Measurements from ENCODE around the gene ACOT13.
A peak's percentile ranks its signal among the peaks of the same experiment; 100 is the strongest.

Gene ACOT13

GRCh38 chr6:24734166-24734565 is 67.3 kb downstream of the ACOT13 start:
- TF ChIP-seq CEBPB (IDR thresholded peaks at IDR 0.05) (no peak), TCF12 (IDR thresholded peaks at IDR 0.05; ENCODE audit: low read depth) (no peak), TAF1 (IDR thresholded peaks at IDR 0.05; ENCODE audit: low read depth) (no peak), RAD21 (IDR thresholded peaks at IDR 0.05; ENCODE audit: low read depth) (no peak), EP300 (IDR thresholded peaks at IDR 0.05; ENCODE audit: borderline replicate concordance) (no peak), REST (IDR thresholded peaks at IDR 0.05; ENCODE audit: low read depth) (no peak), FOXM1 (IDR thresholded peaks at IDR 0.05; ENCODE audit: borderline replicate concordance, low read depth) (no peak), YY1 (IDR thresholded peaks at IDR 0.05; ENCODE audit: low read depth) (no peak), NFIC (IDR thresholded peaks at IDR 0.05) (no peak), EGR1 (IDR thresholded peaks at IDR 0.05) (no peak), USF1 (IDR thresholded peaks at IDR 0.05) (no peak), ZBTB7A (IDR thresholded peaks at IDR 0.05; ENCODE audit: low read depth) (no peak), MAX (IDR thresholded peaks at IDR 0.05) (no peak), CREB1 (IDR thresholded peaks at IDR 0.05; ENCODE audit: low read depth) (no peak), TEAD4 (IDR thresholded peaks at IDR 0.05) (no peak)

GRCh38 chr6:24738741-24739140 is 71.9 kb downstream of the ACOT13 start:
- TF ChIP-seq CEBPB (IDR thresholded peaks at IDR 0.05) (no peak), TCF12 (IDR thresholded peaks at IDR 0.05; ENCODE audit: low read depth) (no peak), TAF1 (IDR thresholded peaks at IDR 0.05; ENCODE audit: low read depth) (no peak), USF1 (IDR thresholded peaks at IDR 0.05) (no peak), MAX (IDR thresholded peaks at IDR 0.05) (no peak), NFIC (IDR thresholded peaks at IDR 0.05) (no peak), CREB1 (IDR thresholded peaks at IDR 0.05; ENCODE audit: low read depth) (no peak), ZBTB7A (IDR thresholded peaks at IDR 0.05; ENCODE audit: low read depth) (no peak), FOXM1 (IDR thresholded peaks at IDR 0.05; ENCODE audit: borderline replicate concordance, low read depth) (no peak), REST (IDR thresholded peaks at IDR 0.05; ENCODE audit: low read depth) (no peak), EGR1 (IDR thresholded peaks at IDR 0.05) (no peak)

- TF ChIP-seq ZBTB7A (IDR thresholded peaks at IDR 0.05; ENCODE audit: low read depth) (no peak), FOXM1 (IDR thresholded peaks at IDR 0.05; ENCODE audit: borderline replicate concordance, low read depth) (no peak)
Observed at GRCh38 chr6:24740861-24741260, 74.0 kb downstream of the ACOT13 start.

GRCh38 chr6:24742216-24742738 is 75.4 kb downstream of the ACOT13 start:
- TF ChIP-seq NFIC (IDR thresholded peaks at IDR 0.05) = no peak

GRCh38 chr6:24743265-24743943 is 76.5 kb downstream of the ACOT13 start:
- TF ChIP-seq CEBPB (IDR thresholded peaks at IDR 0.05) (no peak), YY1 (IDR thresholded peaks at IDR 0.05; ENCODE audit: low read depth) (peak; percentile 74)

GRCh38 chr6:24743944-24744335 is 77.1 kb downstream of the ACOT13 start:
- TF ChIP-seq CEBPB (IDR thresholded peaks at IDR 0.05) = no peak
- TF ChIP-seq NFIC (IDR thresholded peaks at IDR 0.05) = no peak
- TF ChIP-seq RAD21 (IDR thresholded peaks at IDR 0.05; ENCODE audit: low read depth) = no peak
- TF ChIP-seq EP300 (IDR thresholded peaks at IDR 0.05; ENCODE audit: borderline replicate concordance) = no peak
- TF ChIP-seq YY1 (IDR thresholded peaks at IDR 0.05; ENCODE audit: low read depth) = no peak
- TF ChIP-seq REST (IDR thresholded peaks at IDR 0.05; ENCODE audit: low read depth) = no peak
- no peak for TF ChIP-seq CREB1 (IDR thresholded peaks at IDR 0.05; ENCODE audit: low read depth)
- no peak for TF ChIP-seq FOXM1 (IDR thresholded peaks at IDR 0.05; ENCODE audit: borderline replicate concordance, low read depth)
- TF ChIP-seq EGR1 (IDR thresholded peaks at IDR 0.05) = no peak
- TF ChIP-seq MAX (IDR thresholded peaks at IDR 0.05) = no peak
- TF ChIP-seq TEAD4 (IDR thresholded peaks at IDR 0.05) = no peak

Measured in Ishikawa (cell line).